GM10847 (cell line): ENCODE data around the gene MARK3.

Experiments
- POLR2A ChIP-seq: IDR thresholded peaks from 2 replicates; pipeline ENCODE4 v1.6.1; 2011; ENCODE audit not compliant: insufficient read length; ENCODE audit errors: extremely low read depth

Gene MARK3

GRCh38 chr14:103385152-103385928 is at the start of gene MARK3:
Gene MARK3 (plus strand): TSS chr14:103385415. CDS start chr14:103386030, 615 bp downstream.
- TF ChIP-seq POLR2A: peak; percentile 87

- no peak for TF ChIP-seq POLR2A
Measured at GRCh38 chr14:103336191-103336590, 49.0 kb upstream of the MARK3 start.

- no peak for TF ChIP-seq POLR2A
Measured at GRCh38 chr14:103337794-103338193, 47.4 kb upstream of the MARK3 start.

GRCh38 chr14:103339561-103339960 is 45.7 kb upstream of the MARK3 start:
- no peak for TF ChIP-seq POLR2A

- TF ChIP-seq POLR2A: no peak
Measured at GRCh38 chr14:103340480-103341212, 44.6 kb upstream of the MARK3 start.

- no peak for TF ChIP-seq POLR2A
Measured at GRCh38 chr14:103341250-103342129, 43.7 kb upstream of the MARK3 start.

GRCh38 chr14:103343164-103343879 is 41.9 kb upstream of the MARK3 start:
- TF ChIP-seq POLR2A: no peak

- no peak for TF ChIP-seq POLR2A
Measured at GRCh38 chr14:103343905-103344797, 41.1 kb upstream of the MARK3 start.

- no peak for TF ChIP-seq POLR2A
Measured at GRCh38 chr14:103346286-103346685, 38.9 kb upstream of the MARK3 start.

- no peak for TF ChIP-seq POLR2A
Measured at GRCh38 chr14:103347091-103347815, 38.0 kb upstream of the MARK3 start.

- TF ChIP-seq POLR2A: no peak
Measured at GRCh38 chr14:103348154-103348553, 37.1 kb upstream of the MARK3 start.

- no peak for TF ChIP-seq POLR2A
Measured at GRCh38 chr14:103349982-103350381, 35.2 kb upstream of the MARK3 start.

- TF ChIP-seq POLR2A: no peak
Measured at GRCh38 chr14:103353362-103353761, 31.9 kb upstream of the MARK3 start.
